GM12865 (cell line): ENCODE results near the gene C1orf141.

ENCODE experiments used
- DNase-seq: peaks from one replicate; pipeline ENCODE4 v3.0.0; 2010; ENCODE audit warnings: low read depth
- H3K4me3 ChIP-seq: 2 replicates; pipeline ENCODE4 v1.5.1; 2011; ENCODE audit warnings: mild to moderate bottlenecking, low read depth, low read length, control low read depth
- CTCF ChIP-seq: IDR thresholded peaks from 2 replicates; pipeline ENCODE4 v1.5.1; 2011; ENCODE audit warnings: low read length, control low read depth, low read depth, inconsistent platforms; ENCODE audit not compliant: insufficient read depth; ENCODE audit errors: missing control alignments

The C1orf141 gene

GRCh38 chr1:67134695-67135094 lies at the start of gene C1orf141:
Gene C1orf141, minus strand, starts transcription at chr1:67134970. Its CDS starts 7,730 bp downstream, at chr1:67127240.
- TF ChIP-seq CTCF = no peak
- DNase-seq = no peak
- no peak within 1 kb of the TSS for H3K4me3 ChIP-seq

- no peak for DNase-seq
- no peak overlapping the region for H3K4me3 ChIP-seq
- TF ChIP-seq CTCF = no peak
These were observed 40.8 kb upstream of the C1orf141 start for GRCh38 chr1:67175530-67176087.

GRCh38 chr1:67174716-67175284 lies 40.0 kb upstream of the C1orf141 start:
- DNase-seq = peak; percentile 58
- TF ChIP-seq CTCF = no peak
- no peak overlapping the region for H3K4me3 ChIP-seq

GRCh38 chr1:67173988-67174387 lies 39.2 kb upstream of the C1orf141 start:
- no peak for DNase-seq
- TF ChIP-seq CTCF = no peak
- H3K4me3 ChIP-seq = no peak overlapping the region

- no peak for TF ChIP-seq CTCF
- H3K4me3 ChIP-seq = no peak overlapping the region
- DNase-seq = peak; percentile 78
These were observed 37.2 kb upstream of the C1orf141 start for GRCh38 chr1:67171978-67172377.

- no peak for DNase-seq
- TF ChIP-seq CTCF = no peak
- no peak overlapping the region for H3K4me3 ChIP-seq
These were observed 36.8 kb upstream of the C1orf141 start for GRCh38 chr1:67171574-67171955.
